HepG2 (cell line): ENCODE data around the gene TAP1. TPM values are rescaled to one million over a fixed set of nuclear protein-coding genes. Genes with fewer than 3 reads are reported as not detected.
A peak's percentile ranks its signal among the peaks of the same experiment; 100 is the strongest.

ENCODE experiments used
- ARID2 ChIP-seq: sonication (generic); formaldehyde crosslinking; IDR thresholded peaks from 2 replicates; pipeline ENCODE4 v1.8.1; 2022; ENCODE audit warnings: mild to moderate bottlenecking, missing genetic modification reagents, borderline replicate concordance
- ARID4A ChIP-seq: sonication (generic); formaldehyde crosslinking; IDR thresholded peaks from 2 replicates; pipeline ENCODE4 v1.5.0; 2020; ENCODE audit warnings: mild to moderate bottlenecking, missing genetic modification reagents, borderline replicate concordance
- BCL6 ChIP-seq: IDR thresholded peaks from 2 replicates; pipeline ENCODE4 v1.6.1; 2016; ENCODE audit warnings: missing genetic modification reagents, missing compliant biosample characterization
- CC2D1A ChIP-seq: sonication (generic); formaldehyde crosslinking; IDR thresholded peaks from 2 replicates; pipeline ENCODE4 v1.8.1; 2023; ENCODE audit warnings: mild to moderate bottlenecking, missing genetic modification reagents
- CENPX ChIP-seq: sonication (generic); formaldehyde crosslinking; IDR thresholded peaks from 2 replicates; pipeline ENCODE4 v1.9.0; 2021; ENCODE audit warnings: mild to moderate bottlenecking, missing genetic modification reagents, moderate library complexity
- E2F2 ChIP-seq: sonication (generic); formaldehyde crosslinking; IDR thresholded peaks from 2 replicates; pipeline ENCODE4 v1.4.0; 2020; ENCODE audit warnings: missing genetic modification reagents, borderline replicate concordance
- FOXK1 ChIP-seq: sonication (generic); formaldehyde crosslinking; IDR thresholded peaks from 2 replicates; pipeline ENCODE4 v1.4.0; 2020; ENCODE audit warnings: low read depth, missing genetic modification reagents, borderline replicate concordance
- HMG20B ChIP-seq: conservative IDR thresholded peaks from 2 replicates; pipeline ENCODE4 v1.6.1; 2016; ENCODE audit warnings: missing genetic modification reagents, missing compliant biosample characterization
- SAP130 ChIP-seq: IDR thresholded peaks from 2 replicates; pipeline ENCODE4 v1.6.1; 2016; ENCODE audit warnings: low read depth
- SMYD3 ChIP-seq: sonication (generic); formaldehyde crosslinking; IDR thresholded peaks from 2 replicates; pipeline ENCODE4 v1.8.1; 2023; ENCODE audit warnings: mild to moderate bottlenecking, missing genetic modification reagents
- U2AF2 ChIP-seq: fragments of 200-400 bp; formaldehyde crosslinking; IDR thresholded peaks from 2 replicates; pipeline ENCODE4 v1.6.1; 2017; ENCODE audit warnings: low read depth, mild to moderate bottlenecking, low read length
- ZNF274 ChIP-seq: sonication (generic); formaldehyde crosslinking; IDR thresholded peaks from 2 replicates; pipeline ENCODE4 v1.5.1; 2020; ENCODE audit warnings: mild to moderate bottlenecking, missing genetic modification reagents
- ZNF512 ChIP-seq: sonication (generic); formaldehyde crosslinking; IDR thresholded peaks from 2 replicates; pipeline ENCODE4 v1.4.0; 2020; ENCODE audit warnings: mild to moderate bottlenecking, missing genetic modification reagents
- ZNF709 ChIP-seq: sonication (generic); formaldehyde crosslinking; IDR thresholded peaks from 2 replicates; pipeline ENCODE4 v1.5.0; 2020; ENCODE audit warnings: mild to moderate bottlenecking, missing genetic modification reagents
- ZNF766 ChIP-seq: sonication (generic); formaldehyde crosslinking; IDR thresholded peaks from 2 replicates; pipeline ENCODE4 v1.5.0; 2020; ENCODE audit warnings: missing genetic modification reagents, borderline replicate concordance
- ZNF768 ChIP-seq: sonication (generic); formaldehyde crosslinking; IDR thresholded peaks from 2 replicates; pipeline ENCODE4 v1.4.0; 2020; ENCODE audit warnings: missing genetic modification reagents
- ZNF770 ChIP-seq: sonication (generic); formaldehyde crosslinking; IDR thresholded peaks from 2 replicates; pipeline ENCODE4 v1.5.0; 2020; ENCODE audit warnings: mild to moderate bottlenecking, missing genetic modification reagents
- polyA plus RNA-seq, 8 experiments: library from polyadenylated mRNA; depleted of rRNA in 3 of 8; stranded (reverse) in 7 of 8; unstranded in 1 of 8; fragments of >200 nt; fragmentation: Illumina TruSeq in 4 of 8; extraction: Trizol in 4 of 8; gene quantifications; 2 replicates each; pipeline versions ENCODE4 v1.2.1 to v1.2.3, GENCODE V29; 2011 to 2016; ENCODE audit warnings: low read depth in 4 of 8, missing spikeins in 1 of 8, mixed read lengths in 1 of 8; ENCODE audit not compliant: insufficient read depth in 1 of 8
- total RNA-seq, 5 experiments: library from RNA; depleted of rRNA; stranded (reverse); fragments of >200 nt; fragmentation: Illumina TruSeq; extraction: Trizol; gene quantifications; 2 replicates each; pipeline ENCODE4 v1.2.3, GENCODE V29; 2016; ENCODE audit warnings: low read depth in 1 of 5

The TAP1 gene
- total and polyA plus RNA-seq, 2 of the 13 experiments (the other 11 are each of a cell fraction or from before 2014, with no cell fraction given): 31.2 to 52.2 TPM

GRCh38 chr6:32894085-32895005 lies 40.8 kb upstream of the TAP1 start (continued):
- no peak for TF ChIP-seq CENPX
- TF ChIP-seq ARID2 (CRISPR knock-in tag): 0 out of 2 replicates have a peak, but pooled peaks have one; percentile 90
- 0 out of 2 replicates have a peak, but pooled peaks have one; percentile 15 for TF ChIP-seq U2AF2
- TF ChIP-seq E2F2 (CRISPR knock-in tag): no peak
- 0 out of 2 replicates have a peak, but pooled peaks have one; percentile 7 for TF ChIP-seq BCL6 (CRISPR knock-in tag)
- TF ChIP-seq ZNF512 (CRISPR knock-in tag): 0 out of 2 replicates have a peak, but pooled peaks have one; percentile 35
- TF ChIP-seq HMG20B (CRISPR knock-in tag): no peak
- TF ChIP-seq ARID4A: peak; percentile 80; the same call in 1 of the 2 replicates
- TF ChIP-seq SMYD3 (CRISPR knock-in tag): peak; percentile 76; the same call in 1 of the 2 replicates
- TF ChIP-seq ZNF770 (CRISPR knock-in tag): peak; percentile 49; the same call in 1 of the 2 replicates
- peak; percentile 94 for TF ChIP-seq SAP130 (CRISPR knock-in tag)
- no peak for TF ChIP-seq CC2D1A
- TF ChIP-seq ZNF709 (CRISPR knock-in tag): peak; percentile 19; the same call in 1 of the 2 replicates
- TF ChIP-seq ZNF766 (CRISPR knock-in tag): peak; percentile 87; the same call in 1 of the 2 replicates
- TF ChIP-seq ZNF768 (CRISPR knock-in tag): peak; percentile 14; the same call in 1 of the 2 replicates
- TF ChIP-seq ZNF274 (CRISPR knock-in tag): peak; percentile 94
- TF ChIP-seq FOXK1 (CRISPR knock-in tag): peak; percentile 69; the same call in 1 of the 2 replicates
